Epithelial cell of proximal tubule (primary cell): ENCODE results near the gene SUSD2. TPM values are rescaled to one million over a fixed set of nuclear protein-coding genes. Genes with fewer than 3 reads are reported as not detected.

Experiments used
- DNase-seq: peaks from one replicate; pipeline ENCODE4 v3.0.0-alpha.2; 2011; ENCODE audit warnings: low read depth
- H3K4me3 ChIP-seq: 2 replicates; pipeline ENCODE4 v1.5.1; 2011; ENCODE audit warnings: low read depth, mild to moderate bottlenecking, low read length
- CTCF ChIP-seq: conservative IDR thresholded peaks from 2 replicates; pipeline ENCODE4 v1.5.1; 2012; ENCODE audit warnings: low read depth, mild to moderate bottlenecking, low read length
- total RNA-seq: library from RNA; depleted of rRNA; stranded (reverse); fragments of >200 nt; gene quantifications from 2 replicates; pipeline ENCODE4 v1.2.3, GENCODE V29; 2015

The SUSD2 gene
- total RNA-seq, 1 donor from 2014 or later, result 0.06 TPM

DNA sequence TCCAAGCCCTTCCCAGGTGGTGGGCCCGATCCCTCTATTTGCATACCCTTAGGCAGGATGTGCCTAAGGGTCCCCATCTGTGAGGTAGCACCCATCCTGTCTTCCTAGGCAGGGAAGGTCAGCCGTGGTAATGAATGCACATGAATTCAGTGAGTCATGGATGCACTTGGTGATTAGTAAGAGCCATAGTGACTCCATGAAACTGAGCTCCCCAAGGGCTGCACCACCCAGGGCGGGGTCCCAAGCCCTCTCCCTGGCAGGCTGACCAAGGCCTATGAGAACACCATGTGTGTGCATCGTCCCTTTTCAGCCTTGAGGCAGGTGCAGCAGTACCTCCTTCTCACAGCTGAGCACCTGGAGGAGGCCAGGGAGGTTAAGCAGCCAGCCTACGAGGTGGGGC, 15.6 kb upstream of the SUSD2 start:
- DNase-seq, result no peak
- no peak for TF ChIP-seq CTCF
- H3K4me3 ChIP-seq, result no peak overlapping the region

GRCh38 chr22:24166811-24167210, 14.5 kb upstream of the SUSD2 start:
- DNase-seq, result no peak
- no peak overlapping the region for H3K4me3 ChIP-seq
- no peak for TF ChIP-seq CTCF

GRCh38 chr22:24169439-24170058, 11.7 kb upstream of the SUSD2 start:
- no peak for DNase-seq
- no peak overlapping the region for H3K4me3 ChIP-seq
- no peak for TF ChIP-seq CTCF

DNA sequence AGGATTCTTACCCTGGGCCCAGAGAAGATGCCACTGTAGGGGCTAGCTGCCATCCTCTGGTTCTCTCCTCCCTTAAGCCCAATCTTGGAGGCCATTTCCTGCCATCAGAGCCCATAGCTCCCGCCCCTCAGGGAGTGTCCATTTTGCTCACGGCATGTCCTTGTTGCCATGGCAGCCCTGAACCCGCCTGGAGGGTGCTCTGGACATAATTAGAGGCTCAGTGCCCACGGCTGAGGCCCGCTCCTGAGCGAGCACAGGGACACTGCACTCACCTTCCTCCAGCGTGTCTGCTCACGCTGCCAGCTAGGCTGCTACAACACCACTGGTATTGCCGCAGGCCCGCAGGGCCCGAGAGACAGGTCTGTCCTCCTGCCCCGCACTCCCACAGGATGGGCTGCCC, 11.1 kb upstream of the SUSD2 start:
- no peak for TF ChIP-seq CTCF
- DNase-seq, result no peak
- H3K4me3 ChIP-seq, result no peak overlapping the region

GRCh38 chr22:24170632-24171031, 10.7 kb upstream of the SUSD2 start:
- no peak overlapping the region for H3K4me3 ChIP-seq
- DNase-seq, result no peak

GRCh38 chr22:24171822-24172221, 9.5 kb upstream of the SUSD2 start:
- DNase-seq, result no peak
- H3K4me3 ChIP-seq, result no peak overlapping the region
- TF ChIP-seq CTCF, result no peak

More at GRCh38 chr22:24170632-24171031, 10.7 kb upstream of the SUSD2 start:
- TF ChIP-seq CTCF, result no peak

DNA sequence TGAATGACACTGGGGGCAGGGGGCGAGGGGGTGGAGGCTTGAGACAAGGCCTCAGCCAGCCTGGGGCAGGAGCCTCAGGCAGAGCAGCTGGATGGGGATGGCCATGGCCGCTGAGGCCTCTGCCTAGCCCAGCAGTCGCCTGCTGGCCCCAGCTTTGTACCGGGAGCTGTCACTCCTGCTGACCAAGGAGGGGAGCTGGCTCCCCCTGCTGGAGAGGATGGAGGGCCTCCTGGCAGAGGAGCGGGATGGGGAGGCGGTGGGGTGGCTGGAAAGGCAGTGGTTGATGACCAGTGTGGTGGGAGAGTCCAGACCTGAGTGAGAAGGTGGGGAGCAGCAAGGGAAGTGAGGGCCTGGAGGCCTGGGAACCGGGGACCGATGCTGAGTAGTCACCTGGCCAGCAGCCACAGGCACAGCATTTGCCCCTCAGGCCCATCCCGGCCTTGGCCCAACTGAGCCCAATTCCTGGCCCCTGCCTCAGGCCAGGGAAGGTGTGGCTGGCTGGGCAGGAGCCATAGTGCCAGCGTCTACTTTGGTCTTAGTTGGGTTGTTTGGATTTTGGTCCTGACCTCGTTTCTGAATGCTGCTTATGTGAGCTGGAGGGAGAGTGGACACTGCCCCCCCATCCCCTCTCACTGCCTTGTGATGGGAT, 6.0 kb upstream of the SUSD2 start:
- DNase-seq, result no peak
- peak; percentile 86 for TF ChIP-seq CTCF
- H3K4me3 ChIP-seq, result no peak overlapping the region
